HepG2 (cell line): ENCODE data around the gene CYP4A22. TPM values are rescaled to one million over a fixed set of nuclear protein-coding genes. Genes with fewer than 3 reads are reported as not detected.

Source experiments
- ARNT ChIP-seq: fragments of 450-650 bp; IDR thresholded peaks from 2 replicates; pipeline ENCODE4 v1.6.1; 2017
- CHD4 ChIP-seq: fragments of 200-600 bp; sonication (generic); IDR thresholded peaks from 2 replicates; pipeline ENCODE4 v1.7.0; 2017; ENCODE audit warnings: mild to moderate bottlenecking, low read length, borderline replicate concordance
- DPF2 ChIP-seq: sonication (generic); formaldehyde crosslinking; IDR thresholded peaks from 2 replicates; pipeline ENCODE4 v1.4.0; 2020; ENCODE audit warnings: mild to moderate bottlenecking, low read depth, missing genetic modification reagents, borderline replicate concordance
- FOXO1 ChIP-seq: sonication (generic); formaldehyde crosslinking; IDR thresholded peaks from 2 replicates; pipeline ENCODE4 v1.4.0; 2020; ENCODE audit warnings: missing genetic modification reagents
- HIC2 ChIP-seq: sonication (generic); formaldehyde crosslinking; IDR thresholded peaks from 2 replicates; pipeline ENCODE4 v1.9.0; 2022; ENCODE audit warnings: low read depth, missing genetic modification reagents
- HOXA7 ChIP-seq: sonication (generic); formaldehyde crosslinking; IDR thresholded peaks from 2 replicates; pipeline ENCODE4 v1.8.1; 2022; ENCODE audit warnings: mild to moderate bottlenecking, missing genetic modification reagents, moderate library complexity
- KAT2B ChIP-seq: fragments of 150-350 bp; IDR thresholded peaks from 2 replicates; pipeline ENCODE4 v1.6.1; 2014; ENCODE audit warnings: low read depth, low read length, borderline replicate concordance
- NBN ChIP-seq: fragments of 450-650 bp; conservative IDR thresholded peaks from 2 replicates; pipeline ENCODE4 v1.6.1; 2017
- RBM22 ChIP-seq: fragments of 200-400 bp; formaldehyde crosslinking; optimal IDR thresholded peaks from 2 replicates; pipeline ENCODE3; 2017; ENCODE audit warnings: mild to moderate bottlenecking, low read length, moderate library complexity
- RNF2 ChIP-seq: fragments of 450-650 bp; conservative IDR thresholded peaks from 2 replicates; pipeline ENCODE4 v1.6.1; 2016; ENCODE audit warnings: low read depth
- SP1 ChIP-seq, 2 experiments: fragments of 450-650 bp in 1 of 2; sonication (generic) in 1 of 2; formaldehyde crosslinking in 1 of 2; IDR thresholded peaks; 2 replicates each; pipeline versions ENCODE4 v1.4.0 to v1.6.1; 2016 to 2020; ENCODE audit warnings: missing genetic modification reagents in 1 of 2
- SYNCRIP ChIP-seq: fragments of 200-400 bp; formaldehyde crosslinking; IDR thresholded peaks from 2 replicates; pipeline ENCODE4 v1.6.1; 2018; ENCODE audit warnings: mild to moderate bottlenecking, low read depth, low read length; ENCODE audit not compliant: insufficient read depth
- WIZ ChIP-seq: sonication (generic); formaldehyde crosslinking; IDR thresholded peaks from 2 replicates; pipeline ENCODE4 v1.5.1; 2020; ENCODE audit warnings: mild to moderate bottlenecking, missing genetic modification reagents
- ZFYVE20 ChIP-seq: sonication (generic); formaldehyde crosslinking; IDR thresholded peaks from 2 replicates; pipeline ENCODE4 v1.8.0; 2023; ENCODE audit warnings: low read depth, mild to moderate bottlenecking, moderate library complexity, missing genetic modification reagents, borderline replicate concordance
- ZNF180 ChIP-seq: sonication (generic); formaldehyde crosslinking; IDR thresholded peaks from 2 replicates; pipeline ENCODE4 v1.4.0; 2020; ENCODE audit warnings: low read depth, missing genetic modification reagents, borderline replicate concordance
- ZNF3 ChIP-seq: IDR thresholded peaks from 2 replicates; pipeline ENCODE4 v1.7.0; 2017; ENCODE audit warnings: inconsistent platforms
- ZNF547 ChIP-seq: sonication (generic); formaldehyde crosslinking; IDR thresholded peaks from 2 replicates; pipeline ENCODE4 v1.5.1; 2020; ENCODE audit warnings: mild to moderate bottlenecking, missing genetic modification reagents
- ZNF557 ChIP-seq: sonication (generic); formaldehyde crosslinking; IDR thresholded peaks from 2 replicates; pipeline ENCODE4 v1.4.0; 2020; ENCODE audit warnings: missing genetic modification reagents
- ZNF646 ChIP-seq: sonication (generic); formaldehyde crosslinking; IDR thresholded peaks from 2 replicates; pipeline ENCODE4 v1.9.0; 2021; ENCODE audit warnings: mild to moderate bottlenecking, missing genetic modification reagents
- ZNF691 ChIP-seq: sonication (generic); formaldehyde crosslinking; IDR thresholded peaks from 2 replicates; pipeline ENCODE4 v1.4.0; 2020; ENCODE audit warnings: missing genetic modification reagents, low read depth, mild to moderate bottlenecking, borderline replicate concordance
- ZSCAN21 ChIP-seq: sonication (generic); formaldehyde crosslinking; IDR thresholded peaks from 2 replicates; pipeline ENCODE4 v1.8.0; 2022; ENCODE audit warnings: mild to moderate bottlenecking, missing genetic modification reagents, moderate library complexity, borderline replicate concordance
- polyA plus RNA-seq, 8 experiments: library from polyadenylated mRNA; depleted of rRNA in 3 of 8; stranded (reverse) in 7 of 8; unstranded in 1 of 8; fragments of >200 nt; fragmentation: Illumina TruSeq in 4 of 8; extraction: Trizol in 4 of 8; gene quantifications; 2 replicates each; pipeline versions ENCODE4 v1.2.1 to v1.2.3, GENCODE V29; 2011 to 2016; ENCODE audit warnings: low read depth in 4 of 8, missing spikeins in 1 of 8, mixed read lengths in 1 of 8; ENCODE audit not compliant: insufficient read depth in 1 of 8
- total RNA-seq, 5 experiments: library from RNA; depleted of rRNA; stranded (reverse); fragments of >200 nt; fragmentation: Illumina TruSeq; extraction: Trizol; gene quantifications; 2 replicates each; pipeline ENCODE4 v1.2.3, GENCODE V29; 2016; ENCODE audit warnings: low read depth in 1 of 5

Gene CYP4A22
- total and polyA plus RNA-seq, 2 of the 13 experiments (the other 11 are each of a cell fraction or from before 2014, with no cell fraction given), result not detected

GRCh38 chr1:47179017-47179987 is 42.1 kb downstream of the CYP4A22 start (continued):
- TF ChIP-seq RNF2, result no peak
- TF ChIP-seq HIC2 (CRISPR knock-in tag), result no peak
- TF ChIP-seq ZNF3 (CRISPR knock-in tag), result no peak
- no peak for TF ChIP-seq ZNF557 (CRISPR knock-in tag)
- TF ChIP-seq RBM22, result no peak
- no peak for TF ChIP-seq SYNCRIP
- no peak for TF ChIP-seq HOXA7
- TF ChIP-seq ZNF646, result no peak
- TF ChIP-seq ZFYVE20 (CRISPR knock-in tag), result no peak
- TF ChIP-seq WIZ (CRISPR knock-in tag), result no peak
- TF ChIP-seq NBN, result no peak
- no peak for TF ChIP-seq ZNF547 (CRISPR knock-in tag)
- peak; percentile 78 for TF ChIP-seq FOXO1
- TF ChIP-seq CHD4, result no peak
- TF ChIP-seq KAT2B, result no peak
- TF ChIP-seq ZSCAN21, result no peak
- TF ChIP-seq SP1 (IDR thresholded peaks at IDR 0.05), result no peak
- peak; percentile 43; the same call in 1 of the 2 replicates for TF ChIP-seq SP1 (CRISPR knock-in tag; IDR thresholded peaks at IDR 0.05)
- no peak for TF ChIP-seq ZNF180 (CRISPR knock-in tag)
- no peak for TF ChIP-seq ARNT
- 0 out of 2 replicates have a peak, but pooled peaks have one; percentile 72 for TF ChIP-seq ZNF691 (CRISPR knock-in tag)
- TF ChIP-seq DPF2 (CRISPR knock-in tag), result no peak
